ENCODE data around the gene DDAH1.

GRCh38 chr1:85325920-85326319 lies 139.0 kb downstream of the DDAH1 start:
- TF ChIP-seq EZH2phosphoT487 (conservative IDR thresholded peaks at IDR 0.05; ENCODE audit: low read length), result no peak
- TF ChIP-seq, protein P1, sequence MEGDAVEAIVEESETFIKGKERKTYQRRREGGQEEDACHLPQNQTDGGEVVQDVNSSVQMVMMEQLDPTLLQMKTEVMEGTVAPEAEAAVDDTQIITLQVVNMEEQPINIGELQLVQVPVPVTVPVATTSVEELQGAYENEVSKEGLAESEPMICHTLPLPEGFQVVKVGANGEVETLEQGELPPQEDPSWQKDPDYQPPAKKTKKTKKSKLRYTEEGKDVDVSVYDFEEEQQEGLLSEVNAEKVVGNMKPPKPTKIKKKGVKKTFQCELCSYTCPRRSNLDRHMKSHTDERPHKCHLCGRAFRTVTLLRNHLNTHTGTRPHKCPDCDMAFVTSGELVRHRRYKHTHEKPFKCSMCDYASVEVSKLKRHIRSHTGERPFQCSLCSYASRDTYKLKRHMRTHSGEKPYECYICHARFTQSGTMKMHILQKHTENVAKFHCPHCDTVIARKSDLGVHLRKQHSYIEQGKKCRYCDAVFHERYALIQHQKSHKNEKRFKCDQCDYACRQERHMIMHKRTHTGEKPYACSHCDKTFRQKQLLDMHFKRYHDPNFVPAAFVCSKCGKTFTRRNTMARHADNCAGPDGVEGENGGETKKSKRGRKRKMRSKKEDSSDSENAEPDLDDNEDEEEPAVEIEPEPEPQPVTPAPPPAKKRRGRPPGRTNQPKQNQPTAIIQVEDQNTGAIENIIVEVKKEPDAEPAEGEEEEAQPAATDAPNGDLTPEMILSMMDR (IDR thresholded peaks at IDR 0.05; ENCODE audit: insufficient read depth, low read length, poor library complexity, severe bottlenecking), result no peak

All from SU-DHL-6 (cell line).